Measurements from ENCODE around the gene TMEM212. TPM values are rescaled to one million over a fixed set of nuclear protein-coding genes. Genes with fewer than 3 reads are reported as not detected.

TMEM212 gene
- total RNA-seq, 1 experiment from 2014 or later = not detected

- Mint-ChIP-seq H3K4me3 (ENCODE audit: unreplicated experiment) (no peak overlapping the region), H3K9me3 (ENCODE audit: unreplicated experiment) (peaks cover 15% of the 10 kb centered on the region), H3K27ac (ENCODE audit: unreplicated experiment) (no peak overlapping the region), H3K4me1 (ENCODE audit: low read depth, unreplicated experiment) (peaks cover 35% of the 10 kb centered on the region), H3K36me3 (ENCODE audit: insufficient read depth, unreplicated experiment) (no peaks in the 10 kb centered on the region), H3K27me3 (ENCODE audit: insufficient read depth, unreplicated experiment) (no peaks in the 10 kb centered on the region)
- Histone ChIP-seq H3K9me3 (peaks cover 3% of the 10 kb centered on the region; the same call in 1 of the 2 replicates), H3K4me3 (ENCODE audit: low read depth, low read length) (no peak overlapping the region), H3K4me1 (peaks cover 22% of the 10 kb centered on the region), H3K36me3 (ENCODE audit: control insufficient read depth, insufficient read depth, low read length) (no peaks in the 10 kb centered on the region), H3K27me3 (replicated peaks; ENCODE audit: control insufficient read depth, insufficient read depth, low read length) (no peaks in the 10 kb centered on the region)
- no peak for TF ChIP-seq CTCF (IDR thresholded peaks at IDR 0.05; ENCODE audit: insufficient read depth in 1 of 2, low read depth in 1 of 2, low read length in 1 of 2, severe bottlenecking in 1 of 2, unreplicated experiment in 1 of 2)
- ChIA-PET POLR2A (no interaction called here), CTCF (interaction anchor here (0.6 kb wide), 1 partner anchor 491 kb away, joined by 4 read pairs; no protein-coding TSS in a partner anchor)
- DNase-seq = no peak
- no TSS peak for BruUV-seq (replicated peaks)
- intact Hi-C loops (cut with micrococcal nuclease; ENCODE audit: unreplicated experiment) = no loop called here
Observed at GRCh38 chr3:171840811-171841619, 2.1 kb upstream of the TMEM212 start.

DNA sequence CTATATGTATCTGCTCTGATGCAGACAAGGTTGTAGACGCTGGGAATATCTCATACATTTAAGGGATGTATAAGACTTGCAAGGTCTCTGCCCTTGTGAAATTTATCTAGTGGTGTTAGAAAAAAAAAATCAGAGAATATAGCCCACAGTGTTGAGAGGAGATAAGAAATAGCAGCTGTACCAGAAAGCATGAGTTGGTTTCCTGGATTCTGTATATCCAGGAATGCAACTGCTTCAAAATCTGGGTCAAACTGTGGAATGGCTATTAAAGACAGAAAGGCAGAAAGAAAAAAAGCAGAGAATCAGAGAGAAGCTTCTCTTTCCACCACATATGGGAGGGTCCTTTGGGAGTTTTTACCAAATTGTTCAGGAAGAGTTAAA is 1.5 kb upstream of the TMEM212 start:
- H3K4me1 ChIP-seq = peaks cover 22% of the 10 kb centered on the region
- peaks cover 38% of the 10 kb centered on the region for H3K4me1 Mint-ChIP-seq (ENCODE audit: low read depth, unreplicated experiment)
- H3K27me3 Mint-ChIP-seq (ENCODE audit: insufficient read depth, unreplicated experiment) = no peaks in the 10 kb centered on the region
- TF ChIP-seq CTCF (IDR thresholded peaks at IDR 0.05; ENCODE audit: insufficient read depth in 1 of 2, low read depth in 1 of 2, low read length in 1 of 2, severe bottlenecking in 1 of 2, unreplicated experiment in 1 of 2) = no peak
- no peaks in the 10 kb centered on the region for H3K27me3 ChIP-seq (replicated peaks; ENCODE audit: control insufficient read depth, insufficient read depth, low read length)
- H3K4me3 ChIP-seq (ENCODE audit: low read depth, low read length) = no peak overlapping the region
- no peak for DNase-seq
- H3K9me3 ChIP-seq = peaks cover 3% of the 10 kb centered on the region; the same call in 1 of the 2 replicates
- no peak overlapping the region for H3K27ac Mint-ChIP-seq (ENCODE audit: unreplicated experiment)
- ChIA-PET CTCF (interaction anchor here (0.6 kb wide), 1 partner anchor 491 kb away, joined by 4 read pairs; no protein-coding TSS in a partner anchor), POLR2A (no interaction called here)
- BruUV-seq (replicated peaks) = no TSS peak
- no peaks in the 10 kb centered on the region for H3K36me3 Mint-ChIP-seq (ENCODE audit: insufficient read depth, unreplicated experiment)
- intact Hi-C loops (cut with micrococcal nuclease; ENCODE audit: unreplicated experiment) = no loop called here
- no peaks in the 10 kb centered on the region for H3K36me3 ChIP-seq (ENCODE audit: control insufficient read depth, insufficient read depth, low read length)
- no peak overlapping the region for H3K4me3 Mint-ChIP-seq (ENCODE audit: unreplicated experiment)
- H3K9me3 Mint-ChIP-seq (ENCODE audit: unreplicated experiment) = peaks cover 20% of the 10 kb centered on the region

DNA sequence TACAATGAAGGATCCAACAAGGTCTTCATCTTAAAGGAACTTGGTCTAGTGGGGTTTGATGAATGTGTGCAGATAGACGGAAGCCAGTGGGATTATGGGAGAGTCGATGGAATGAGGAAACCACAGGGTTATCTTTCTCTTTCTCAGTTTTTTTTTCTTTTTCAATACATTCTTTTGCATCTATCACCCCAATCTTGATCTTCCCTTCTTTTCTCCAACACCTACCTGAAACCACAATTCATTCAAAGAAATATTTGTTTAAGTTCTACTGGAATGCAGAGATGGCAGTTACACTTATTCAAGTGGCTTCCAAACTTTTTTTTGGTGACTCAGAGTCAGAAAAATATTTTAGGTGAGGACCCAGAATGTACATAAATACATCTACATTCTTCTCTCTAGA is 1.7 kb downstream of the TMEM212 start:
- H3K36me3 ChIP-seq (ENCODE audit: control insufficient read depth, insufficient read depth, low read length) = no peaks in the 10 kb centered on the region
- Mint-ChIP-seq H3K4me3 (ENCODE audit: unreplicated experiment) (no peak overlapping the region), H3K36me3 (ENCODE audit: insufficient read depth, unreplicated experiment) (no peaks in the 10 kb centered on the region), H3K27me3 (ENCODE audit: insufficient read depth, unreplicated experiment) (no peaks in the 10 kb centered on the region), H3K4me1 (ENCODE audit: low read depth, unreplicated experiment) (peaks cover 31% of the 10 kb centered on the region), H3K27ac (ENCODE audit: unreplicated experiment) (no peak overlapping the region), H3K9me3 (ENCODE audit: unreplicated experiment) (peaks cover 20% of the 10 kb centered on the region)
- DNase-seq = peak in 1 of 2 experiments; percentile 5
- intact Hi-C loops (cut with micrococcal nuclease; ENCODE audit: unreplicated experiment) = no loop called here
- no peak overlapping the region for H3K4me3 ChIP-seq (ENCODE audit: low read depth, low read length)
- POLR2A ChIA-PET = no interaction called here
- no TSS peak for BruUV-seq (replicated peaks)
- peaks cover 22% of the 10 kb centered on the region for H3K4me1 ChIP-seq
- CTCF ChIA-PET = no interaction called here
- peaks cover 3% of the 10 kb centered on the region; the same call in 1 of the 2 replicates for H3K9me3 ChIP-seq
- no peak for TF ChIP-seq CTCF (IDR thresholded peaks at IDR 0.05; ENCODE audit: insufficient read depth in 1 of 2, low read depth in 1 of 2, low read length in 1 of 2, severe bottlenecking in 1 of 2, unreplicated experiment in 1 of 2)
- H3K27me3 ChIP-seq (replicated peaks; ENCODE audit: control insufficient read depth, insufficient read depth, low read length) = no peaks in the 10 kb centered on the region
